Fibroblast of lung (primary cell): ENCODE results near the gene GPRC6A. TPM values are rescaled to one million over a fixed set of nuclear protein-coding genes. Genes with fewer than 3 reads are reported as not detected.

Experiments used
- DNase-seq, 2 donors: peaks; one replicate each; pipeline versions ENCODE4 v3.0.0 to v3.0.0-alpha.2; 2010; ENCODE audit warnings: low read depth in 2 of 2
- H2AFZ ChIP-seq: 2 replicates; pipeline ENCODE4 v1.5.1; 2012; ENCODE audit warnings: low read length, control low read depth, inconsistent platforms
- H3K27ac ChIP-seq: 2 replicates; pipeline ENCODE4 v1.5.1; 2011; ENCODE audit warnings: low read length, control low read depth; ENCODE audit not compliant: insufficient read depth
- H3K27me3 ChIP-seq: 2 replicates; pipeline ENCODE4 v1.5.1; 2011; ENCODE audit warnings: mild to moderate bottlenecking, low read length; ENCODE audit not compliant: control insufficient read depth, insufficient read depth
- H3K36me3 ChIP-seq: 2 replicates; pipeline ENCODE4 v1.5.1; 2011; ENCODE audit warnings: low read length; ENCODE audit not compliant: control insufficient read depth, insufficient read depth
- H3K4me1 ChIP-seq: 2 replicates; pipeline ENCODE4 v1.5.1; 2011; ENCODE audit warnings: low read length; ENCODE audit not compliant: control insufficient read depth, insufficient read depth; ENCODE audit errors: extremely low read depth
- H3K4me2 ChIP-seq: 2 replicates; pipeline ENCODE4 v1.5.1; 2011; ENCODE audit warnings: low read length, control low read depth; ENCODE audit not compliant: insufficient read depth; ENCODE audit errors: extremely low read depth
- H3K4me3 ChIP-seq, 4 experiments: fragments of 200-600 bp in 1 of 4; sonication (generic) in 1 of 4; replicated peaks in 1 of 4; 2 replicates each; pipeline ENCODE4 v1.5.1; 2011 to 2016; ENCODE audit warnings: low read length in 4 of 4, low read depth in 3 of 4, mild to moderate bottlenecking in 3 of 4, control low read depth in 2 of 4, inconsistent platforms in 1 of 4, mixed read lengths in 1 of 4; ENCODE audit not compliant: insufficient read depth in 1 of 4; ENCODE audit errors: control extremely low read depth in 1 of 4
- H3K79me2 ChIP-seq: 2 replicates; pipeline ENCODE4 v1.5.1; 2012; ENCODE audit warnings: mild to moderate bottlenecking, low read length, inconsistent platforms; ENCODE audit not compliant: control insufficient read depth, insufficient read depth
- H3K9ac ChIP-seq: 2 replicates; pipeline ENCODE4 v1.5.1; 2011; ENCODE audit warnings: mild to moderate bottlenecking, low read length, control low read depth; ENCODE audit not compliant: insufficient read depth
- H3K9me3 ChIP-seq: 2 replicates; pipeline ENCODE4 v1.5.1; 2012; ENCODE audit warnings: low read depth, low read length; ENCODE audit not compliant: control insufficient read depth, insufficient read depth
- H4K20me1 ChIP-seq: 2 replicates; pipeline ENCODE4 v1.5.1; 2011; ENCODE audit warnings: low read length; ENCODE audit not compliant: control insufficient read depth, insufficient read depth; ENCODE audit errors: extremely low read depth
- CTCF ChIP-seq, 2 donors: IDR thresholded peaks in 1 of 2; conservative IDR thresholded peaks in 1 of 2; 1 replicate in 1 of 2; 2 replicates in 1 of 2; pipeline ENCODE4 v1.5.1; 2011 to 2012; ENCODE audit warnings: low read length in 2 of 2, control low read depth in 1 of 2, inconsistent platforms in 1 of 2, low read depth in 1 of 2, mild to moderate bottlenecking in 1 of 2
- EZH2 ChIP-seq: IDR thresholded peaks from 2 replicates; pipeline ENCODE4 v1.5.1; 2012; ENCODE audit warnings: low read length, control low read depth, mild to moderate bottlenecking; ENCODE audit errors: missing control alignments
- polyA plus RNA-seq, 2 donors: library from polyadenylated mRNA; depleted of rRNA in 1 of 2; stranded (reverse) in 1 of 2; unstranded in 1 of 2; fragments of >200 nt; gene quantifications; 2 replicates each; pipeline ENCODE4 v1.2.1, GENCODE V29; 2011 to 2012; ENCODE audit warnings: missing spikeins in 1 of 2
- total RNA-seq: library from RNA; depleted of rRNA; stranded (reverse); fragments of >200 nt; gene quantifications from 2 replicates; pipeline ENCODE4 v1.2.1, GENCODE V29; 2014

Gene GPRC6A
- total and polyA plus RNA-seq, 2 donors (not counting 1 experiment from before 2014, with no cell fraction given): not detected

GRCh38 chr6:116773886-116774285, 55.0 kb downstream of the GPRC6A start:
- no peak overlapping the region for H3K4me2 ChIP-seq
- no peaks in the 10 kb centered on the region for H3K9me3 ChIP-seq
- no peak overlapping the region for H3K9ac ChIP-seq
- H4K20me1 ChIP-seq: no peaks in the 10 kb centered on the region
- no peak overlapping the region for H2AFZ ChIP-seq
- H3K4me3 ChIP-seq: no peak overlapping the region
- H3K4me1 ChIP-seq: no peaks in the 10 kb centered on the region
- H3K27me3 ChIP-seq: no peaks in the 10 kb centered on the region
- no peaks in the 10 kb centered on the region for H3K79me2 ChIP-seq
- DNase-seq: no peak
- TF ChIP-seq EZH2 (no peak), CTCF (conservative IDR thresholded peaks at IDR 0.05 in 1 of 2, IDR thresholded peaks at IDR 0.05 in 1 of 2; ENCODE audit: low read depth in 1 of 2, low read length in 2 of 2) (no peak)
- H3K36me3 ChIP-seq: no peaks in the 10 kb centered on the region
- no peak overlapping the region for H3K27ac ChIP-seq

DNA sequence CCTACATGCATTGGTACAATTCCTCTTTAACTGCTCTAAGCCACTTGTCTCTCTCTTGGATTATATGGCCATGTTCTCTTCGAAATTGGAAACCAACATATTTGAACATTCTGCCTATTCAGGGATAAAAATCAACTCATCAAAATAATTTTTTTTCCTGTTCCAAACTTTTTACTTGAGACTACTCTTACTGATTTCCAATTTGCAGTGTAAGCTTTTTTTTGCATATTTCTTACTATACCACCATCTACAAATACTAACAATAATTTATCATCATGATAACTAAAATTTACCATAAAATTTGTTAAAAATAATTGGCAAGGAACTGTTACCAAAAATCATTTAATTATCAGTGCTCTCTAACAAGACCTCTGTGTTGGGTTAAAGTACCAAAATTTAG, 56.4 kb downstream of the GPRC6A start:
- H4K20me1 ChIP-seq: no peaks in the 10 kb centered on the region
- no peaks in the 10 kb centered on the region for H3K4me1 ChIP-seq
- TF ChIP-seq EZH2 (no peak), CTCF (conservative IDR thresholded peaks at IDR 0.05 in 1 of 2, IDR thresholded peaks at IDR 0.05 in 1 of 2; ENCODE audit: low read depth in 1 of 2, low read length in 2 of 2) (no peak)
- no peak overlapping the region for H3K4me3 ChIP-seq
- DNase-seq: no peak
- no peaks in the 10 kb centered on the region for H3K36me3 ChIP-seq
- H3K27ac ChIP-seq: no peak overlapping the region
- H2AFZ ChIP-seq: no peak overlapping the region
- no peak overlapping the region for H3K4me2 ChIP-seq
- H3K79me2 ChIP-seq: no peaks in the 10 kb centered on the region
- H3K9ac ChIP-seq: no peak overlapping the region
- no peaks in the 10 kb centered on the region for H3K27me3 ChIP-seq
- H3K9me3 ChIP-seq: no peaks in the 10 kb centered on the region

GRCh38 chr6:116767715-116768114, 61.2 kb downstream of the GPRC6A start:
- Histone ChIP-seq H3K36me3 (no peaks in the 10 kb centered on the region), H3K4me1 (no peaks in the 10 kb centered on the region), H3K4me2 (no peak overlapping the region), H3K4me3 (no peak overlapping the region), H2AFZ (no peak overlapping the region), H3K9ac (no peak overlapping the region), H4K20me1 (no peaks in the 10 kb centered on the region), H3K27ac (no peak overlapping the region), H3K79me2 (no peaks in the 10 kb centered on the region), H3K27me3 (no peaks in the 10 kb centered on the region), H3K9me3 (no peaks in the 10 kb centered on the region)
- DNase-seq: no peak
- TF ChIP-seq CTCF (conservative IDR thresholded peaks at IDR 0.05 in 1 of 2, IDR thresholded peaks at IDR 0.05 in 1 of 2; ENCODE audit: low read depth in 1 of 2, low read length in 2 of 2) (no peak), EZH2 (no peak)
